Measurements from ENCODE around the gene TBXA2R.

TBXA2R gene

DNA sequence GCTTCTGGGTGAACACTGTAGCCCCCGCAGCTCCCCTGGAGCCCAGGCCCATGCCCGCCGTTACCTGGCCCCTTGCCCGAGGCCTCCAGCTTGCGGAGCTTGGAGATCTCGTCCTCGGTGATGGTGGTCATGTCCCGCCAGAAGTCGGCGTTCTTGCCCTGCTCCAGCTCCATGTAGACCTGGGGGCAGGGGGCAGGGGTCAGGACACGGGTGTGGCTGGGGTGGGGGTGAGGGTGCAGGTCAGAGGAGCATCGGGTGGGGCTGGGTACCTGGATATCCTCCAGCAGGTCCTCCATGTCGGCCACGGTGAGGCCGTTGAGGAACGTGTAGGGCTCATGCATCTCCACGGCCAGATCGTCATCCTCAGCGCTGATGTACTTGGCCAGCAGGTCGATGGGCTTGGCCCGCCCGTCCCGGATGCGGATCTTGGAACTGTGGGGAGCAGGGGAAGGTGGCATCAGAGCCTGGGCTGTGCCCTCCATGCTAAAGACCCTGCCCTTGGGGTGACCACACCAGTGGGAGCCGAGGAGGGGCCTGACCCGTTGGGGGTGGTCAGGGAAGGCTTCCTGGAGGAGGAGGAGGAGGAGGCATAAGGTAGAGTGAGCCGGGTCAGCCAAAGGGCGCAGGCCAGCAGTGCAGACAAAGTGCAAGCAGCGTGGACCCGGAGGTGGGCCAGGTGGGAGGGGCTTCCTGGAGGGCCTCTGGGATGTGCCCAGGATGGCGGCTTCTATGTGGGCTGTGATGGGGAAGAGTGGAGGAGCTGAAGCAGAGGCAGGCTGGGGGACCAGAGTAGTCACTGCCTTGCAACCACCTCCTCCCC is 12.3 kb upstream of the TBXA2R start:
- no peak for DNase-seq

DNA sequence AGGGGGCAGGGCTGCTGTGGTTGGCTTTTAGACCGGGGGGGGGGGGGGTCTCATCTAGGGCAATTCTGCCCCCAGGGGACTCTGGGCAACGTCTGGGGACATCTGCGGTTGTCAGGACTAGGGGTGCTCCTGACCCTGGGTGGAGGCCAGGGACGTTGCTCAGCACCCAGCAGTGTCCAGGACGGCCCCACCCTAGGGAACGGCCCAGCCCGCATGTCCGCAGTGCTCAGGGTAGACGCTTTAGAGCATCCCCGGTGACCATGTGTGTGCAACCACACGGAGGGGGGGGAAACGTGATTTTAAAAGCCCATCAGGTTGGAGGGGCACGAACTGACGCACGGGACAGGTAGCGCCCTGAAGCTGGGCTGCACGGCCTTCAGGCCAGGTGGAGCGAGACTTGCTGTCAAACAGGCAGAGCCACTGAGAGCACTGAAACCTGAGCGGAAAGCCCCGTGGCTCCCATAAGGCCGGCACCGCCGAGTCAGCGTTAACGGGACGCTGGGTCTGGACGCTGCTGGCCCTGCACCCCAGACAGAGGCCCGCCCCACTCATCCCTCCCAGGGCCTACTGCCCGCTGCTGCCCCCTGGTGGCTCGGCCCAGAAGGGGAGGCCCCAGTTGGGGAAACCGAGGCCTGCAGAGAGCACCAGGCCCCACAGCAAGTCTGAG is 11.6 kb upstream of the TBXA2R start:
- DNase-seq, result peak; percentile 48

DNA sequence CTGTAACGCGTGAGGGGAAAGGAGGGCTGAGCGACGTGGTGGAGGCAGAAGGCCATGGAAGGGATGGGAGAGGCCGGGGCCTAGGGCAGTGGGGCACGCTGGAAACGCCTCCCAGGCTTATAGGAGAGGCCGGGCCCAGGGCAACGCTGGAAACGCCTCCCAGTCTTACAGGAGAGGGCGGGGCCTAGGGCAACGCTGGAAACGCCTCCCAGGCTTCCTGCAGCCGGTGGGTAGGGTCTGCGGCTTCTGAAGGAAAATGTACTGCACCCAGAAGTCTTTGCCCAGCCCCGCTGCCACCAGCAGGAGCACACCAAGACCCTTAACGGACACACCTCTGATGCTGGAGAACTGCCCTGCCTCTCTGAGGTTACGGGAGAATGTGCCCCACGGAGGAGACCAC is 10.8 kb upstream of the TBXA2R start:
- no peak for DNase-seq

DNA sequence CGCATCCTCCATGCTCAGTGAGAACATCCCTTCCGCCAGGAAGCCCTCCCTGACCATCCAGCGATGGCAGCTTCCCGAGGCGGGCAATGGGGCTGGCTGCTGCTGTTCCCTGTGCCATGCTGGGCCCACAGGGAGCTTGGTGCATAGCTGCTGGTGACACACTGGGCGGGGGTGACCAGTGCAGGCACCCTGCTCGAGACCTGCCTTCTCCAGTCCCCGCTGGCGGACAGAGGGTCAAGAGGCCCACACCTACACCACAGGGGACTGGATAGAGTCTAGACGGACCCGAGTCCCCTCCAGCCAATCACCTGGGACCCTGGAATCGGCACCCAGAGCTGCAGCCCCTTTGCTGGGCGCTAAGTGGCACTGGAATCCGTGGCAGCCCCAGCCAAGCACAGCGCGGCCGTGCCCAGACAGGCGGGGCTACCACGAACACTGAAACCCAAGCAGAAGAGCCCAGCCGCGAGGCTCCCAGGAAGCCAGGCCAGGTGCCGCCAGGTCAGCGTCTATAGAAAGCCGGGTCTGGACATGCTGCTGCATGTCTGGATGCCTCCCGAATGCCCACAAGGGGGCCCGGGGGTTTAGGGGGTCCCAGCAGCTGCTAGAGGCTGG is 9.0 kb upstream of the TBXA2R start:
- DNase-seq, result no peak

DNA sequence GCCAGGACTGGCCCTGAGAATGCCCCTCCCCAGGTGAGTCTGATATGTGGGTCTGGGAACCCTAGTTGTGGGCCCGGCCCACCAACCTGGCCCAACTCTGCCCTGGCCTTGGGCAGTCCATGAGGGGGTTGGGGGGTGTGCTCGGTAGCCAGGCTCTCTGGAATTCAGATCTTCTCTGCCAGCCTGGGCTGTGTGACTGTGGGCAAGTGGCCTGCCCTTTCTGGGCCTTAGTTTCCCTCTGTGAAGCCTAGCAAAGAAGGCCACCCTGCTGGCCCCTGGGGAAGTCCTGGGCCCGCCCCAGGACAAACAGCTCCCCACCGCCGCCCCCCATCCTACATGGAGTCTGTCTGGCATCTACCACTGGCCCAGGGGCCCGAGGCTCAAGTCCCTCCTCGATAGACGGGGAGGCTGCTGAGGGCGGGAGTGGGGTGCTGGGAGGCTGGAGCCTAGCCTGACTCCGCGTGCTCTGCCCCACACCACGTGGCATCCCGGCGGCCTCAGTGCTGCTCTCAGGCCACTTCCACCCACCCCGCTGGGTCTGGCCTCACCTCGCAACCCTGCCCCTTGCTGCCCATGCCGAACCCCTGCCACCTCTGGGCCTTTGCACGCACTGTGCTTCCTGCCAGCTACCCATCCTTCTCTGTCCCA is 8.3 kb upstream of the TBXA2R start:
- no peak for DNase-seq

DNA sequence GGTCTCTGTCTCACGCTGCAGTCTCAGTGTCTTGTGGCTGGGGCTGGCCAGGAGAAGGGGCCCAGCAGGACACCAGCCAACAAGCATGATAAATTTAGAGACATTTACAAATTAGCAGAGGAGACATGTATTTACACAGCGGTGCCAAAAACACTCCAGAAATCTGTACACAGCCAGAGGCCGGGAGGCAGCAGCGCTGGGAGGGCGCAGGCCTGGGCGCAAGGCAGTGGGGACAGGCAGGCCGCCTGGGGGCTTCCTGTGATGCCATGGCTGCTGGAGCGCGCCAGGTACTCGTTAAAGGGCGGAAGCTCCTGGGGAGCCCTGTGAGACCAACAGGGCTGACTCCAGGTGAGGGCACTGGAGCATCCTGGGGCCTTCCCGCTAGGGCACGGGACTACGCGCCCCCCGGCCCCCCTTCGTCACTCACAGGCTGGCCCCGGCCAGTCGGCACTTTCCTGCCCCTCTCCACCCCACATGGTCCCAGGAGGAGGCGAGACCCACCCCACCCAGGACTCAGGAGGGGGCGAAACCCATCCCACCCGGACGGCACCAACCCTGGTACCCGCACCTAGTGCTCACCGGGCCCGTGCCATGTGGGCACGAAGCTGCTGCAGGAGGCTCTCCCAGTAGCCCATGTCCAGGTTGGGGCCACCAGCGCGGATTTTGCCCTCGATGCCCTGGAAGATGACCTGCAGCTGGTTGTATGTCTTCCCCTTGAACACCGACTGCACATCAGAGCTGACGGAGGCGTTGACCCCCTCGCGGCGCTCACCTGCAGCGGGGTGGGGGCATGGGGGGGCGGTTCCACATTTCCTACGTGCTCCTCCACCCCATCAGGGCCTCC is 7.4 kb upstream of the TBXA2R start:
- DNase-seq, result no peak

DNA sequence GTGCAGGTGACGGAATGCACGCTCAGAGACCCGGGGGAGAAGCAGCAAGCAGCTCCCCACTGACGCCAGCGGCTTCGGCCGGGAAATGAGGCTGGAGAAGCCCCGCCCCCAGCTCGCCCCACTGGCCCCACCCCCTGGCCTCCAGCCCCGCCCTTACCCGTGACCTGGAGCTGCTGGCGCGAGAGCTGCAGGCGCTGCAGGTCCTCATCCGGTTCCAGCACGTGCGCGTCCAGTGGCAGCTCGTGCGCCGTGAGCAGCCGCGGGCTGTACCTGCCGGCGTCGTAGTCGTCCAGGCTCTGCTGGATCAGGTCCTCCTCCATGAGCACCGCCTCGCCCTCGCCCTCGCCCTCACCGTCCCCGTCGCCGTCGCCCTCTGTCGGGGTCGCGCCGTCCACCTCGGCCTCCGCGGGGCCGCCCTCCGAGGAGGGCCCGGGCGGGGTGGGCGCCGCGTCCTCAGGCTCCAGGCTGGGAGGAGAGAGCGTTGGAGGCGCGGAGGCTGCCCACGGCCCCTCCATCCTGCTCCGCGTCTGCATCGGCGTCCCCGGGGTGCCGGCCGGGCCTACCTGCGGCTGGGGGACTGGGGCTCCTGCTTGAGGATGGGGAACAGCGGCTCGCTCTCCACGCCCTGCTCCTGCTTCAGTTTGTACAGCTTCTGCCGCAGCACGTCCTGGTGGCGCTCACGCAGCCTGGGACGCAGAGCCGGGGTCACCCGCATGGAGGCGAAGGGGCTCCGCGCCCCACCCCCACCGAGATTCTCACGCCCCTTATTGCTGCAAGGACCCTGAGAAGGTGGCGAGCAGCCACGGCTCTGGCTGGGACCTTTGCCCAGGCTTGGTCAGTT is 6.4 kb upstream of the TBXA2R start:
- DNase-seq, result no peak

DNA sequence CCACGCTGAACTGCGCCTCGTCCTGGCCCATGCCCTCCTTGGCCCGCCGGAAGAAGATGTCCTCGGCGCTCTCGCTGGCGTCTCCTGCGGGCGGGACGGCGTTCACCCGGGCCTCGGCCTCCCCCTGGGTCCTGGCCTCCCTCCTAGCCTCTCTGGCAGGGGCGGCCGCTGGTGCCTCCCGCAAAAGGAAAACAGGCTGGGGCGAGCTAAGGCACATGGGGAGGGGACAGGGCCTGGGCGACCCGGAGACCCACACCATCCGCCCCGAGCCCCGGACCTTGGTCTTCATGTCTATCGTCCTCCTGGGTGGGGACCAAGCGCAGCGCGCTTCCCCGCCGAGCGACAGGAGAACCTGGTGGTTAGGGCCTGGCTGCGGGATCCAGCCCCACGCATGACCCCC is 5.7 kb upstream of the TBXA2R start:
- no peak for DNase-seq

DNA sequence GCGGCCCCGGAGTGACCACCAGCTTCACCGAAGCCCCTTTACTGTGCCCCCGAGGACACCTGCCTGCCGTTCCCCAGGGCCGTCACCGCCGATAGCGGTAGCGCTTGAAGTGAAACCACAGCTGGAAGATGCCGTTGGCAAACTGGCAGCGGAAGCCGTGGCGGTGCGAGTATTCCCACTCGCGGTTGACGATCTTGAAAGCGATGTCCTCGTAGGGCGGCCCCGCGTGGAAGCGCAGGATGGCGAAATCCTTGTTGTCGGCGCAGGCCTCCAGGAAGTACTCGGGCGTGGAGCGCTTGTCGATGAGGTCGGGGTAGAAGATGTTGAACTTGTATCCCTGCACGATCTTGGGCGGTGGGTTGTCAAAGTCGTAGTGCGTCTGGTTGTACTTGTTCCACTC is 5.2 kb upstream of the TBXA2R start:
- no peak for DNase-seq

DNA sequence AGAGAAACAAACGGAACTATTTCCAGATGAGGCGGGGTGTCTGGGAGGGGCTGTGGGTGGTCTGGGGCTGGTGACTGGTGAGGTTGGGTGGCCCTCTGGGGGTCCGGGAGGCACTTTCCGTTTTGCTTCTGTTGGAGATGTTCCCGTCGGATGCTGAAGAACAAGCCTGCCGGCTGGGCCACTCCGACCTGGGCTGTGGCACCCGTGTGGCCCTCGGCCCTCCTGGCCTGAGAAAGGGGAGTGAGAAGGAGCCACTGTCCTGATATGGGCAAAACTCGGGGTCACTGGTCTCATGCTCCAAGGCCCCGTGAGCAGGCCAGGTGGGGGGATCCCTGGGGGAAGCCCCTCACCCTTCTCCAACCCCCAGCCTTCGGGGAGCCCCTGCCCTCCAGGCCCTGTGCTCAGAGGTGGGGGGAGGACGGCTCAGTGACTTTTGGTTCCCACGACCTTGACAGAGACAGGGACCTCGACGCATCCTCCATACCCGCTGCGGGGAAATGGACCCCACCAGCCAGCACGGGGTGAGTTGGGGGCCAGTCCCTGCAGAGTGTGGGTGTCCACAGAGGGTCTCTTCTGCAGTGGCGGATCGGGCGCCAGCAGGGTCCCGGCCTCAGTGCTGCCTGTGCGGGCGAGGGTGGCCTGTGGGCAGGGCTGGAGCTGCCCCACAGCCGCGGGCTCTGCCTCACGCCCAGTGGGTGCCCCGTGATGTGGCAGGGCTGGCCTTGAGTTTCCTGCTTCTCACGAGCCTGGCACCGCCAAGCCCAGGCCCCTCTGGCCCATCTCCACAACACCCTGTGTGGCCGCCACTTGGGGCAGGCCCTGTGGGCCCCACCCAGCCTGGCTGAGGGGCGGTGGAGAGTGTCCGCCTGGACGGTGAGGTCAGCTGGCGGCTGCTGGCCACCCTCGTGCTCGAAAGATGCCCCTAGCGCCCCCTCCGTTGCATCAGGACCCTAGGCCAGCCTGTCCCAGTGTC is 4.4 kb upstream of the TBXA2R start:
- DNase-seq, result no peak

DNA sequence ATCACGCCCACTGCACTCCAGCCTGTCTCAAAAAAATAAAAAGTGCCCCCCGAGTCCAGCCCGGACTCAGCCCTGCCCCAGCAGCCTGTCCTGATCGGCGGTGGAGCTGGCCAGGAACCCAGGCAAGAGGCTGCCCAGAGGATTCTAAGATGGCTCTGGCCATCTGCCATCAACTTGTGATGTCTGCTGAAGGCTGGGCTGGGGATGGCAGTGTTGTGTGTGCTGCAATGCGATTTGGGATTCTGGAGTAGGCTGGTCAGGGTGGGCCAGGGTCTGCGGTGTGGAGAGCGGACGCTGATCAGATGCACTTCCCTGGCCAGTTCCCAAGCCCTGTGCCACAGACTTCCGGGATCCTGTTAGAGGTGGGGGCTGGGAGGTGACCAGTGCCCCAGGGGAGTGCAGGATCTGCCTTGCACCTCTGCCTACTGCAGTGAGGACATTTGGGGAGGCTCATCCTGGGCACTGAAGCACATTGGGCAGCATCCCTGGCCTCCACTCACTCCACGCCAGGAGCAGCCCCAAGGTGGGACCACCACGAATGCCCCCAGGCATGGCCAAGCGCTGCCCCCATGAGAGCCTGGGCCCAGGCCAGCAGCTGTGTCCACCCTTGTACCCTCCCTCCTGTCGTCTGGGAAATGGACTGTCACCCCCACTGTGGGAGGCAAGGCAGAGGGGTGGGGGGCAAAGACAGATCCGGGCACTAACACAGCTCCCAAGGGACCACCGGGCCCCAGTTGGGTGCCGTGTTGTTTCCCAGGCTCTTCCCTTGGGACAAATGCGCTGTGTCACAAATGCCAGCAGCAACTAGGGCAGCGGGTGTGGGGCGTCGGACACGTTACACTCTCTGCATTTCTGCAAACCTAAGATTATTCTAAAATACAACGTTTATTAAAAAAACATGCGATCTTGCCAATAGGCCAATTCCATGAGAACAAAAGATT is 3.4 kb upstream of the TBXA2R start:
- no peak for DNase-seq

DNA sequence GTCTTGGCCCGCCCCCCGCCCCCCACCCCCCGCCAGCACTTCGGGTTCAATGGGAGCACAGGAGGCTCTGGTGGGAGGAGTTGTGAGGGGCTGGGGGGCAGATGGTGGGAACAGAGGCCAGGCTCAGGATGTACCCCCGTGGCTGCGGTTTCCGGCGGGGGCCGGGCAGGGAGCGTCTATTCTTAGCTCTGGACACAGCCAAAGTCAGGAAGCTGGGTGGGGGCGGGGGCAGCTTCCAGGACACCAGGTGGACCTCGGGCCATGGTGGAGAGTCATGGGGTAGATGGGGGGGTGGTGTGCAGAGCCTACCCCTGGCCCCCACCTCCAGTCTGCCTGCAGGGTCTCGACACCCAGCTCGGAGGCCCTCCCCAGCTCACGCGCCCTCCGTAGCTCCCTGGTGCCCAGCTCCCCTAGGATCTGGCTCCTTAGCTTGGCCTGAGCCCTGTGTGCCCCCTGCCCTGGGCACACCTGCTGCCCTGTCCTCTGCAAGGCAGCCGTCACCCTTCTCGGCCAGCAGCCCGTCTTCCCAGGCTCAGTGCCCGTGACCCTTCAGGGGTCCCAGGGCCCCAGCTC is 2.2 kb upstream of the TBXA2R start:
- no peak for DNase-seq

DNA sequence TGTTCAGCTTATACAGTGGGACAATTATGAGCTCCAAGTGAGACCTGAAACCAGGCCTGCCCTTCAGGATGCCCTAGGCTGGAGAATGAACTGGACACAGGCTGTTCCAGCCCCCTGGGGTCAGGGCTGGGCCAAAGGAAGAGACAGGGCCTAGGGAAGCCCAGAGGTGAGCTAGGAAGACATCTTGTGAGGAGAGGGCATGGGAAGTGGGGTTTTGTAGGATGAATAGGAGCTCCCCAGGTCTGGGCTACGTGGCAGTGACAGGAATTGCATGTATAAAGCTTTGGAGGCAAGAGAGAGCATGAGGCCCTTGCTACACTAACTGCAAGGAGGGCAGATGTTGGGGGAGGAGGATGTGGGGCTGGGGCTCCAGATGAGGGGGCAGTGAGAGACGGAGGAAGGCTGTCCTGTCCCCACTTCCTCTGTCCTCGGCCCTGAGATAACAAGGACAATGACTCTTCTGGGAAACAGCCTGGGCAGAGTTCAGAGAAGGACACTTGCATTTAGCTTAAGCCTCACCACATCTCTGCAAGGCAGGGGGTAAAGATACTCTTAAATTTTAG is 1.5 kb upstream of the TBXA2R start:
- DNase-seq, result no peak

DNA sequence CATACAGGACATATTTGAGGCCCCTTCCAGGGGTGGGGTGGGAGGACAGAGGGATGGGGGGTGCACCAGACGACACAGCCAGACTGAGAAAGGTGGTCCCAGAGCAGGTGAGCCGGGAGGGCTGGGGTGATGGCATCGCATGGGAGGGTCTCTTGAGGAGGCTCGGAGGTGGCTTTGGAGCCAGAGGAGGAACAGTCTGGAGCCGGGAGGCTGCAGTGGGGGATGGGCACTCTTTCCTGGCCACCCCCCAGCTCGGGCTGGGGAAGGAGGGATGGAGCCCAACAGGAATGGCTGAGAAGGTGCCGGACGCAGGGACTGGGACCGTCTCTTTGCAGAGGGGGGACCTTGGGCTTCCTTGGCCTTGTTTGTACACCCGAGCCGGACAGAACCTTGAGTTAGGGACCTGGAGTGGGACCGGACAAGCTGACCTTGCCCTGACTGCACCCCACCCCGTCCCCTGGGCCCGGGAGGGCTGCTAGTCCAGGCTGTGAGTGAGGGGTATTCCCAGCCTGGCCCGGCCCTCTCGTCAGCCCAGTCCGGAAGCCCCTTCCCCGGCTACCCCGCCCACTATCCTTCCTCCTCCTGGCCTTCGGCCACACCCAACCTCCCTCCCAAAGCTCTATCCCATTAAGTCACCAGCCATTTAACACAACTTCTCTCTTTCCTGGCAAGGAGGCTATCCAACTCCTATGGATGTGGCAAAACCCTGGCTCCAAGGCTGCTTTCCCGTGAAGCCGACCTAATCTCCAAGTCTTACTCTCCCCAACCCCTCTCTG is 816 bp upstream of the TBXA2R start:
- no peak for DNase-seq

DNA sequence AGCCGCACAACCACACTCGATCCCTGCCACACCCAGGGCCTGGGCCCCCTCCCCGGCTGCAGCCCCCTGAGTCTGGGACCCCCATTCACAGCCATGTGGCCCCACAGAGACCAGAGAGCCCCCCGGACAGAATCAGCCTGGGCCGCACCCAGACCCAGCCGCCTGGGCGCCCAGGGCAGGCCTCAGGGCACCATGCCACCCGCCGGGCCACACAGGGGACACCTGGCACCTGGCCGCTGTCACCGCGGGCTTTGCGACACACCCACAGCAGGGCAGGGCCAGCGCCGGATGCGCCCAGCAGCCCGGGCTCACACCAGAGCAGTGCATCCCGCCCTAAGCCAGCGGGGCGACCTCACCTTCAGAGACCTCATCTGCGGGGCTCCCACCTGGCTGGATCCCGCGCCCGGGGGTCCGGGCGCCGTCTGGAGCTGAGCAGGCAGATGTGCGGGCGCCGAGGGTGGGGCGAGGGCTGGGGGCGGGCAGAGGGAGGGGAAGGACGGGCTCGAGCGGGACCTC is 443 bp downstream of the TBXA2R start:
- no peak for DNase-seq

DNA sequence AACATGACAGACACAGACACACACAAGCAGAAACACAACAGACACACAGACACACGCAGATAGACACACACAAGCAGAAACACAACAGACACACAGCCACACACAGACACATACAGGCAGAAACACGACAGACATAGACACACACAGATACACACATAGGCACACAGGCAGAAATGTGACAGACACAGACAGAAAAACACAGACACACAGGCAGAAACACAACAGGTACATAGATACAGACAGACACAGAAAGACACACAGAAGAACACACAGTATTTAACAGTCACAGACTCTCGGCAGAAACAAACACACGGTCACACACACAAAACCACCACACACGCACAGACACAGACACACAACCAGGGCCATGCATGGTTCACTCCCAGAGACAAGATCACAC is 905 bp downstream of the TBXA2R start:
- no peak for DNase-seq

DNA sequence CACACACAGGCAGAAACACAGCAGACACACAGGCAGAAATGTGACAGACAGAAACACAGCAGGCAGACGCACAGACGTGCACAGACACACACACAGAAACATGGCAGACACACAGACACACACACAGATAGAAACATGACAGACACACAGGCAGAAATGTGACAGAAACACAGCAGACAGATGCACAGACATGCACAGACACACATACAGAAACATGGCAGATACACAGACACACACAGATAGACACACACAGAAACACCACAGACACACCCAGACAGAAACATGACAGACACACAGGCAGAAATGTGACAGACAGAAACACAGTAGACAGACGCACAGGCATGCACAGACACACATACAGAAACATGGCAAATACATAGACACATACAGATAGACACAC is 1.3 kb downstream of the TBXA2R start:
- no peak for DNase-seq

DNA sequence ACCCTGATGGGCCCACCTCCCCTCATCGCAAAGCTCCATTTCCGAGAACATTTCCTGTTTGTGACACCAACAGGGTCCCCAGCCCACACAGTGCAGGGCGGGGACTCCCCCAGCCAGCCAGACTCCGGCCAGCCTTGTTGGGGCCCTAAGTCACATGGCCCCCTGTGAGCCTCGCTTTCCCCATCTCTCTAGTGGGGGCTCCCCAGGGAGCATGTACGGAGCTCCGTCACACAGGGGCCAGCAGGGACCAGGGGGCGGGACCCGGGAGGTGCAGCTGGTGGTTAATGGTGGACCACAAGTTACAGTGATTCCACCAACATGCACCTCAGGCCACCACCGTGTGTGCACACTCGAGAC is 1.7 kb downstream of the TBXA2R start:
- DNase-seq, result no peak
